ENCODE data around the gene TRABD2B. TPM values are rescaled to one million over a fixed set of nuclear protein-coding genes. Genes with fewer than 3 reads are reported as not detected.

TRABD2B gene
- total and polyA plus RNA-seq, 11 donors, result 0.31 to 1.1 (median 0.80) TPM

DNA sequence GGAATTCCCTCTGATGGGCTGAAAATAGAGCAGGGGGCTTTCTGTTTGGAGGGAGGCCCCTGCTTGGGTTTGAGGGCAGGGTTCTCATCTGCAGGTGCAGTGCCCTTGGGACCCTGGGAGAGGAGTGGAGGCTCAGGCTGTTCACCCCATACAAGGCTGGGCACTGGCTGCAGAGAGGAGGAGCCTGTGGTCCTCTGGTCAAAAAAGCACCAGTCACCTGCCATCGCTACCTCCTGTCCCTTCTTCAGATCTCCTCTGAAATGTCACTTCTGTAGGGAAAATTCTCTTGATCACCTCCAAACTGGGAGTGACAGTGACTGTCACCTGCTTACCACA, 108.9 kb downstream of the TRABD2B start:
- TF ChIP-seq, protein P1, sequence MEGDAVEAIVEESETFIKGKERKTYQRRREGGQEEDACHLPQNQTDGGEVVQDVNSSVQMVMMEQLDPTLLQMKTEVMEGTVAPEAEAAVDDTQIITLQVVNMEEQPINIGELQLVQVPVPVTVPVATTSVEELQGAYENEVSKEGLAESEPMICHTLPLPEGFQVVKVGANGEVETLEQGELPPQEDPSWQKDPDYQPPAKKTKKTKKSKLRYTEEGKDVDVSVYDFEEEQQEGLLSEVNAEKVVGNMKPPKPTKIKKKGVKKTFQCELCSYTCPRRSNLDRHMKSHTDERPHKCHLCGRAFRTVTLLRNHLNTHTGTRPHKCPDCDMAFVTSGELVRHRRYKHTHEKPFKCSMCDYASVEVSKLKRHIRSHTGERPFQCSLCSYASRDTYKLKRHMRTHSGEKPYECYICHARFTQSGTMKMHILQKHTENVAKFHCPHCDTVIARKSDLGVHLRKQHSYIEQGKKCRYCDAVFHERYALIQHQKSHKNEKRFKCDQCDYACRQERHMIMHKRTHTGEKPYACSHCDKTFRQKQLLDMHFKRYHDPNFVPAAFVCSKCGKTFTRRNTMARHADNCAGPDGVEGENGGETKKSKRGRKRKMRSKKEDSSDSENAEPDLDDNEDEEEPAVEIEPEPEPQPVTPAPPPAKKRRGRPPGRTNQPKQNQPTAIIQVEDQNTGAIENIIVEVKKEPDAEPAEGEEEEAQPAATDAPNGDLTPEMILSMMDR (IDR thresholded peaks at IDR 0.05), result no peak
- TF ChIP-seq POLR2A (IDR thresholded peaks at IDR 0.05), result no peak
- Histone ChIP-seq H3K4me1 (no peaks in the 10 kb centered on the region), H3K27me3 (no peaks in the 10 kb centered on the region), H3K4me3 (no peak overlapping the region), H3K36me3 (no peaks in the 10 kb centered on the region), H3K9me3 (no peaks in the 10 kb centered on the region), H3K27ac (no peak overlapping the region)
- WGBS, 4 donors, result 86 to 100% (median 97%) methylated on average over 1 of the region's 1 CpG
- no peak for DNase-seq
- intact Hi-C loops (cut with DNase I), result no loop called here
- no peak for ATAC-seq

DNA sequence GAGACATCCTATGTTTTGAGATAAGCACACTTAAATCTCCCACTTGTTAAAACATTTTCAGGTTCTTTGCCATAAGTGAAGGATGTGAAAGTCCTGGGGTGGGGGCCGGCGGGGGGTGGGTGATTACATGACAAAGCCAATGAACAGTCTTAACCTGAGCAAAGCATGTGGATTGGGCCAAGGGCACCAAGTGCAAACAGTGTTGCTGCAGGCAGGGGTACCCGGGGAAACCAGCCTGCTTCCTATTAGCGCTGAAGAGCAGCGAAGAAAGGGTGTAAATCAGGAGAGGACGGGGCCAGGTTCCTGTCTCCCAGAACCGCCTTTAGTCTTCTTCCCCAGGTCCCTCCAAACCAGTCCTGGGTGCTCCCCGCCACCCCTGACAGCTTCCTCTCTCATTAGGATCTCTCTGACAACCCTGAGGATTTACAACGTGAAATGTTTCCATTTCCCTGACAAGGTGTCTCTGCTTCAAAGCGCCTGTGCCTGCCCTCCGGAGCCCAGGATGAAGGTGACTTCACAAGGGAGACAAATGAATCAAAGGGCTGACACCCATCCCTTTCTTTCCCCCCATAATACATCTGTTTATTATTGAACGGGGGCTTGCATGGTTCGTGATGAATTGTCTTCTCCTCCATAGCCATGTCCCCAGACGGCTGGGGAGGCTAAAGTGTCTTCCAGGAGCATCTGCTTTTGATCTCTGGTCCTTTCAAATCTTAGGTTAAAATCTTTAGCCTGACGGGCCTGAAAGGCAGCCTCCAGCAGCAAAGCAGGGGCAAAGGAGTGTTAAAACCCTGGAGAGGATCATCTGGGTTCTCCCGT, 109.5 kb downstream of the TRABD2B start:
- intact Hi-C loops (cut with DNase I), result no loop called here
- no peak overlapping the region for H3K4me3 ChIP-seq
- TF ChIP-seq, protein P1 (IDR thresholded peaks at IDR 0.05), result no peak
- TF ChIP-seq POLR2A (IDR thresholded peaks at IDR 0.05), result no peak
- 69 to 79% (median 70%) methylated on average over 16 of the region's 16 CpGs for WGBS, 4 donors
- no peak overlapping the region for H3K27ac ChIP-seq
- DNase-seq, result no peak
- no peaks in the 10 kb centered on the region for H3K36me3 ChIP-seq
- no peaks in the 10 kb centered on the region for H3K9me3 ChIP-seq
- no peaks in the 10 kb centered on the region for H3K27me3 ChIP-seq
- no peak for ATAC-seq
- no peaks in the 10 kb centered on the region for H3K4me1 ChIP-seq

DNA sequence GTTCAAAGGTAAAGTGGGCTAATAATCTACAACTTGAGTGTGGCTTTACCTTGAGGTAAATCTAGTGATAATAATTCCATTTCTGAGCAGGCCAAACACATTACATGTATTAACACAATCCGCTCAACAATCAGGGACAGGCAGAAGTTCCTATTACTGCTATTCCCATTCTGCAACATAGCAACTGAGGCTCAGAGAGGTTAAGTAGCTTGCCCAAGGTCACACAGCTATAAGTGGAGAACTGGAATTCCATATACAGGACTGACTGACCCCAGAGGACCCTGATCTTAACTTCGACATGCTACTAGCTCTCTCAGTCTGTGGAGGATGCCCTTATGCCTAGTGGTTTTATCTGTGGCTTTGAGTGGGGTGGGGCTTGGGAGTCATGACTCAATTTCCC, 110.1 kb downstream of the TRABD2B start:
- TF ChIP-seq, protein P1 (IDR thresholded peaks at IDR 0.05), result no peak
- ATAC-seq, result no peak

DNA sequence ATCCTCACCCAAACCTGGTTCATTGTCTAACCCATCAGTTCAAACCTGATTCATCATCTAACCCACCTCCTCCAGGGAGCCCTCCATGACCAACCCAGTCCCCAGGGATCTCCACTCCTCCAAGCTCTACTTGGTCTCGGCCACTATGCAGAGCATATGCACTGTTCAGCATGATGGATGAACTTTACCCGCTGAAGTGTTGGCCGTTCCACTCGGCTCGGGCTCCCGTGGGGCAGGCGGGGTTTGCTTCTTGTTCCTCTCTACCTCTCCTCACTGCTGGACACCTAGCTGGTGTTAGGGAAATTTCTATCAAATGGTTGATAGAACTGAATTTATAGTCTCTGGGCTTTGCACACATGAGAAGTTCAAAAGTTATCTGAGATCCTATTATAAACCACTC, 111.0 kb downstream of the TRABD2B start:
- no peaks in the 10 kb centered on the region for H3K27me3 ChIP-seq
- no peaks in the 10 kb centered on the region for H3K9me3 ChIP-seq
- no peaks in the 10 kb centered on the region for H3K36me3 ChIP-seq
- TF ChIP-seq POLR2A (IDR thresholded peaks at IDR 0.05), result no peak
- TF ChIP-seq, protein P1 (IDR thresholded peaks at IDR 0.05), result no peak
- H3K4me3 ChIP-seq, result no peak overlapping the region
- DNase-seq (no peak), ATAC-seq (no peak)
- intact Hi-C loops (cut with DNase I), result no loop called here
- H3K27ac ChIP-seq, result no peak overlapping the region
- WGBS, 4 donors, result 86 to 96% (median 88%) methylated on average over 7 of the region's 7 CpGs
- no peaks in the 10 kb centered on the region for H3K4me1 ChIP-seq

More for the DNA sequence above, 110.1 kb downstream of the TRABD2B start:
- intact Hi-C loops (cut with DNase I), result no loop called here
- no peak overlapping the region for H3K27ac ChIP-seq
- no peak for DNase-seq
- no peaks in the 10 kb centered on the region for H3K36me3 ChIP-seq
- no peak overlapping the region for H3K4me3 ChIP-seq
- 50 to 88% (median 76%) methylated on average over 2 of the region's 2 CpGs for WGBS, 4 donors
- no peaks in the 10 kb centered on the region for H3K27me3 ChIP-seq
- no peaks in the 10 kb centered on the region for H3K4me1 ChIP-seq
- no peaks in the 10 kb centered on the region for H3K9me3 ChIP-seq
